AG04450 (cell line): ENCODE data around the gene KCNH6. TPM values are rescaled to one million over a fixed set of nuclear protein-coding genes. Genes with fewer than 3 reads are reported as not detected.

Experiments used
- CTCF ChIA-PET: fragments of 300-600, 350-600 bp; formaldehyde crosslinking; extraction: SDS; loops from one replicate; lab custom pipeline; 2022; ENCODE audit warnings: antibody characterized with exemption, inconsistent platforms; lab: Charles Lee
- POLR2A ChIA-PET: fragments of 350-600 bp; formaldehyde crosslinking; extraction: SDS; loops from one replicate; lab custom pipeline; 2021; ENCODE audit warnings: antibody characterized with exemption, inconsistent platforms; lab: Yijun Ruan, JAX
- DNase-seq: peaks from one replicate; pipeline ENCODE4 v3.0.0-alpha.2; 2011; ENCODE audit warnings: low read depth, low spot score
- H3K27ac ChIP-seq: one replicate; pipeline ENCODE4 v1.5.1; 2012; ENCODE audit warnings: low read depth, low read length, control low read depth
- H3K27me3 ChIP-seq: one replicate; pipeline ENCODE4 v1.6.0; 2012; ENCODE audit warnings: low read length; ENCODE audit not compliant: control insufficient read depth, insufficient read depth
- H3K4me3 ChIP-seq: 2 replicates; pipeline ENCODE4 v1.5.1; 2011; ENCODE audit warnings: mild to moderate bottlenecking, low read depth, low read length, control low read depth
- H3K9me3 ChIP-seq: 2 replicates; pipeline ENCODE4 v1.5.1; 2012; ENCODE audit warnings: low read length; ENCODE audit not compliant: control insufficient read depth, insufficient read depth
- polyA plus RNA-seq: library from polyadenylated mRNA; depleted of rRNA; stranded (reverse); fragments of >200 nt; gene quantifications from 2 replicates; pipeline ENCODE4 v1.2.3, GENCODE V29; 2011
- TF ChIP-seq, protein P1 (sequence below): IDR thresholded peaks from 2 replicates; pipeline ENCODE4 v1.5.1; 2011; ENCODE audit warnings: low read depth, low read length, control low read depth, inconsistent platforms

The KCNH6 gene
- polyA plus RNA-seq, 1 experiment: 0.04 TPM

DNA sequence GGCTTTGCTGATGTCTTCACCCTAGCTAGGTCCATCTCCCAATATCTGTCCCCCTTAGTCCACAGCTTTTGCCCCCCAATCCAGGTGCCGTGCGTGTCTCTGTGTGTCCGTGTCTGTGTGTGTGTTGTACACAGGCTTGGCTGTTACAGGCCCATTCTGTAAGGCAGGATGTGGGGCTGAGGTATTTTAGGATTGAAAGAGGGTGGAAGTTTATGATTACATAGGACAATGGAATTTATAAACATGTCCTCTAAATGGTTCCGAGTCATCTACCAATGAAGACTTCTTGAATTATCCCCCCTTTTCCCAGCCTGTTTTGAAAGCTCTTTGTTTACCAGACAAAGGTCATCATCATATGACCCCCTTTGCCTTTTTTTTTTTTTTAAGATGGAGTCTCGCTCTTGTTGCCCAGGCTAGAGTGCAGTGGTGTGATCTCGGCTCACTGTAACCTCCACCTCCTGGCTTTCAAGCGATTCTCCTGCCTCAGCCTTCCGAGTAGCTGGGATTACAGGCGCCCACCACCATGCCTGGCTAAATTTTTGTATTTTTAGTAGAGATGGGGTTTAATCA lies 24.4 kb upstream of the KCNH6 start:
- CTCF ChIA-PET: interaction anchor here (0.7 kb wide), 2 partner anchors 51 to 103 kb away, joined by 3 read pairs; no protein-coding TSS in a partner anchor
- POLR2A ChIA-PET: interaction anchor here (0.6 to 1.2 kb wide), 7 partner anchors 16 to 191 kb away, joined by 3 to 8 read pairs (median 4); partner anchors contain the start of gene MAP3K3
- DNase-seq: peak; percentile 87
- peak overlapping the region; percentile 95 for H3K27ac ChIP-seq
- no peaks in the 10 kb centered on the region for H3K27me3 ChIP-seq
- no peaks in the 10 kb centered on the region; the same call in 1 of the 2 replicates for H3K9me3 ChIP-seq
- no peak overlapping the region for H3K4me3 ChIP-seq
- TF ChIP-seq, protein P1, sequence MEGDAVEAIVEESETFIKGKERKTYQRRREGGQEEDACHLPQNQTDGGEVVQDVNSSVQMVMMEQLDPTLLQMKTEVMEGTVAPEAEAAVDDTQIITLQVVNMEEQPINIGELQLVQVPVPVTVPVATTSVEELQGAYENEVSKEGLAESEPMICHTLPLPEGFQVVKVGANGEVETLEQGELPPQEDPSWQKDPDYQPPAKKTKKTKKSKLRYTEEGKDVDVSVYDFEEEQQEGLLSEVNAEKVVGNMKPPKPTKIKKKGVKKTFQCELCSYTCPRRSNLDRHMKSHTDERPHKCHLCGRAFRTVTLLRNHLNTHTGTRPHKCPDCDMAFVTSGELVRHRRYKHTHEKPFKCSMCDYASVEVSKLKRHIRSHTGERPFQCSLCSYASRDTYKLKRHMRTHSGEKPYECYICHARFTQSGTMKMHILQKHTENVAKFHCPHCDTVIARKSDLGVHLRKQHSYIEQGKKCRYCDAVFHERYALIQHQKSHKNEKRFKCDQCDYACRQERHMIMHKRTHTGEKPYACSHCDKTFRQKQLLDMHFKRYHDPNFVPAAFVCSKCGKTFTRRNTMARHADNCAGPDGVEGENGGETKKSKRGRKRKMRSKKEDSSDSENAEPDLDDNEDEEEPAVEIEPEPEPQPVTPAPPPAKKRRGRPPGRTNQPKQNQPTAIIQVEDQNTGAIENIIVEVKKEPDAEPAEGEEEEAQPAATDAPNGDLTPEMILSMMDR: no peak

DNA sequence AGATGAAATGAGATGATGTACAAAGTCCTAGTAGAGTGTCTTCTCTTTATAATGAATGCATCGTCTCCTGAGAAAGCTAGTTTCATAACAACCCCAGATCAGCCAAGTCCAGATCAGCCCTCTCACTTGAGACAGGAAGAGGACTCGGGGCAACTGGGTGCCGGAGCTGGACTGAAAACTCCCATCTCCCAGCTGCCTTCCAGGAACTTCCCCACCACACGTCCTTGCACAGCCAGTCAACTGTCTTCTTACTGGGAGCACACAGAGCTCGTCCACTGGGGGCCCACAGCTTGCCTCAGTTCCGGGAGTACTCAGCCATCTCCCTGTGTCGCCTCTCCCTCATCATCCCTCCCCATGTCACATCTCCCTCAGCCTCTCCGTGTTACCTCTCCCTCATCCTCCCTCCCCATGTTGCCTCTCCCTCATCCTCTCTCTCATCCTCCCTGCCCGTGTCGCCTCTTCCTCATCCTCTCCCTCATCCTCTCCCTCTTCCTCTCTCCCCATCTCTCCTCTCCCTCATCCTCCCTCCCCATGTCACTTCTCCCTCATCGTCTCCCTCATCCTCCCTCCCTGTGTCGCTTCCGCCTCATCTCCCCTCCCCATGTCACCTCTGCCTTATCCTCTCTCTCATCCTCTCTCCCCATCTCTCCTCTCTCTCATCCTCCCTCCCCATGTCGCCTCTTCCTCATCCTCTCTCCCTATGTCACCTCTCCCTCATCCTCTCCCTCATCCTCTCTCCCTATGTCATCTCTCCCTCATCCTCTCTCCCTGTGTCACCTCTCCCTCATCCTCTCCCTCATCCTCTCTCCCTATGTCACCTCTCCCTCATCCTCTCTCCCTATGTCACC lies 22.4 kb upstream of the KCNH6 start:
- H3K9me3 ChIP-seq: peaks cover 6% of the 10 kb centered on the region
- POLR2A ChIA-PET: no interaction called here
- CTCF ChIA-PET: no interaction called here
- no peak overlapping the region for H3K27ac ChIP-seq
- H3K27me3 ChIP-seq: peaks cover 5% of the 10 kb centered on the region
- no peak overlapping the region for H3K4me3 ChIP-seq
- no peak for DNase-seq
- TF ChIP-seq, protein P1: no peak

DNA sequence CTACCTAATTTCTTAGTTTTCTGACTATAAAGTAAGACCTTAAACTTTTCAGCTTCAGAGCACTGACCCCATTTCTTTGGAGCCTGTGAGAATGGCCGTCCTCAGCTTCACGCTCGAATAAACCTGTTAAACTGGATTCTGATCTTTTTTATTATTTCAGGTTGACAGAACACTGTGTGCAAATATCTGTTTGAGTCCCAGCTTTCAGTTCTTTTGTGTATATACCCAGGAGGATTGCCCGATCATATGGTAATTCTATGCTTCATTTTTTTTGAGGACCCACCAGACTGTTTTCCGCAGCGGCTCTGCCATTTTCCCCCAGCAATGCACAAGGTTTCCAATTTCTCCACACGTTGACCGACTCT lies 19.8 kb upstream of the KCNH6 start:
- Histone ChIP-seq H3K4me3 (no peak overlapping the region), H3K9me3 (peaks cover 6% of the 10 kb centered on the region; the same call in 1 of the 2 replicates), H3K27me3 (peaks cover 8% of the 10 kb centered on the region), H3K27ac (no peak overlapping the region)
- no peak for DNase-seq
- POLR2A ChIA-PET: interaction anchor here (0.6 to 0.8 kb wide), 2 partner anchors 43 to 119 kb away, joined by 3 to 4 read pairs; partner anchors contain the start of gene MAP3K3
- TF ChIP-seq, protein P1: no peak
- CTCF ChIA-PET: interaction anchor here (2.2 to 2.6 kb wide), 2 partner anchors 24 to 109 kb away, joined by 7 to 8 read pairs; no protein-coding TSS in a partner anchor

DNA sequence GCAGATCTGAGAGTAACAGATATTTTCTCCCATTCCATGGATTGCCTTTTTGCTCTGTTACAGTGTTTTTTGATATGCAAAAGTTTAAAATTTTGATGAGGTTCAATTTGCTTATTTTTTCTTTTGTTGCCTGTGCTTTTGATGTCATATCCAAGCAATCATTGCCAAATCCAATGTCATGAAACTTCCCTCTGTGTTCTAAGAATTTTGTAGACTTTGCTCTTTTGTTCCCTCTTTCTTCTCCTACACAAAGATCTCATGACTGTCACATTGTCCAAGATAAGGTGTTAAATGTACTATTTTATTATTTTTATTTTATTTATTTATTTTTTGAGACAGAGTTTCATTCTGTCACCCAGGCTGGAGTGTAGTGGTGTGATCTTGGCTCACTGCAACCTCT lies 18.9 kb upstream of the KCNH6 start:
- Histone ChIP-seq H3K27ac (no peak overlapping the region), H3K4me3 (no peak overlapping the region), H3K9me3 (peaks cover 9% of the 10 kb centered on the region), H3K27me3 (peaks cover 8% of the 10 kb centered on the region)
- ChIA-PET CTCF (interaction anchor here (2.6 kb wide), 1 partner anchor 108 kb away, joined by 8 read pairs; no protein-coding TSS in a partner anchor), POLR2A (no interaction called here)
- TF ChIP-seq, protein P1: no peak
- DNase-seq: no peak
